SK-N-SH (cell line): ENCODE measurements around the gene CDV3.

ENCODE experiments used
- CHD2 ChIP-seq: fragments of 150-350 bp; IDR thresholded peaks from 2 replicates; pipeline ENCODE4 v1.6.1; 2018; ENCODE audit warnings: low read length; ENCODE audit not compliant: partially characterized antibody
- CTCF ChIP-seq: fragments of 200-600 bp; sonication (generic); IDR thresholded peaks from 2 replicates; pipeline ENCODE4 v1.6.1; 2017; ENCODE audit warnings: antibody characterized with exemption, mild to moderate bottlenecking, moderate library complexity
- ELF1 ChIP-seq: IDR thresholded peaks from 2 replicates; pipeline ENCODE4 v1.4.0; 2012
- EZH2phosphoT487 ChIP-seq: fragments of 200-600 bp; sonication (generic); IDR thresholded peaks from 2 replicates; pipeline ENCODE4 v1.6.1; 2017; ENCODE audit warnings: low read depth, mixed run types, mild to moderate bottlenecking, antibody characterized with exemption, moderate library complexity, borderline replicate concordance
- FOSL2 ChIP-seq: IDR thresholded peaks from 2 replicates; pipeline ENCODE4 v1.4.0; 2012; ENCODE audit warnings: low read depth, mild to moderate bottlenecking, moderate library complexity, borderline replicate concordance
- MAX ChIP-seq: IDR thresholded peaks from 2 replicates; pipeline ENCODE4 v1.4.0; 2012; ENCODE audit warnings: low read depth
- POLR2AphosphoS5 ChIP-seq: IDR thresholded peaks from 2 replicates; pipeline ENCODE4 v1.6.1; 2012; ENCODE audit warnings: low read depth, low read length
- REST ChIP-seq: IDR thresholded peaks from 2 replicates; pipeline ENCODE4 v1.6.1; 2012; ENCODE audit warnings: mild to moderate bottlenecking, low read depth, low read length, moderate library complexity
- ZBTB33 ChIP-seq: IDR thresholded peaks from 2 replicates; pipeline ENCODE4 v1.4.0; 2012; ENCODE audit warnings: low read depth, borderline replicate concordance

- TF ChIP-seq ELF1 (no peak), REST (no peak), EZH2phosphoT487 (no peak), CTCF (no peak), ZBTB33 (no peak), MAX (no peak), CHD2 (no peak), POLR2AphosphoS5 (no peak), FOSL2 (no peak)
These were observed 41.5 kb upstream of the CDV3 start for GRCh38 chr3:133531981-133532380.
